IMR-90 (cell line): Measurements from ENCODE around the gene NFIA.
"Not testable (repeated sequence)": the region's sequence is repeated elsewhere in the genome, so short reads cannot be mapped to it uniquely, and the experiment has no call there.

Experiments used
- BHLHE40 ChIP-seq: fragments of 150-350 bp; IDR thresholded peaks from 2 replicates; pipeline ENCODE4 v1.6.1; 2016; ENCODE audit warnings: mild to moderate bottlenecking, low read depth, low read length
- CHD1 ChIP-seq: IDR thresholded peaks from 2 replicates; pipeline ENCODE4 v1.6.1; 2012; ENCODE audit warnings: low read depth, low read length, improper control_type of control experiment
- RCOR1 ChIP-seq: IDR thresholded peaks from 2 replicates; pipeline ENCODE4 v1.6.1; 2012; ENCODE audit warnings: mild to moderate bottlenecking, low read length, improper control_type of control experiment; ENCODE audit not compliant: insufficient replicate concordance
- TF ChIP-seq, protein P1 (sequence below): conservative IDR thresholded peaks from 2 replicates; pipeline ENCODE4 v1.5.1; 2012; ENCODE audit warnings: mild to moderate bottlenecking, low read depth, low read length, improper control_type of control experiment

DNA sequence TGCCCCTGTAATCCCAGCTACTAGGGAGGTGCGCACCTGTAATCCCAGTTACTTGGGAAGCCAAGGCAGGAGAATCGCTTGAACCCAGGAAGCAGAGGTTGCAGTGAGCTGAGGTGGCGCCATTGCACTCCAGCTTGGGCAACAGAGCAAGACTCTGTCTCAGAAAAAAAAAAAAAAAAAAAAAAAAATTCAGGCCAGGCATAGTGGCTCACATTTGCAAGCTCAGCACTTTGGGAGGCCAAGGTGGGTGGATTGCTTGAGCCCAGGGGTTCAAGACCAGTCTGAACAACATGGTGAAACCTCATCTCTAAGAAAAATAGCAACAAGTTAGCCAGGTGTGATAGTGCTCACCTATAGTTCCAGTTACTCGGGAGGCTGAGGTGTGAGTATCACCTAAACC is 20.8 kb upstream of the NFIA start:
- TF ChIP-seq, protein P1, sequence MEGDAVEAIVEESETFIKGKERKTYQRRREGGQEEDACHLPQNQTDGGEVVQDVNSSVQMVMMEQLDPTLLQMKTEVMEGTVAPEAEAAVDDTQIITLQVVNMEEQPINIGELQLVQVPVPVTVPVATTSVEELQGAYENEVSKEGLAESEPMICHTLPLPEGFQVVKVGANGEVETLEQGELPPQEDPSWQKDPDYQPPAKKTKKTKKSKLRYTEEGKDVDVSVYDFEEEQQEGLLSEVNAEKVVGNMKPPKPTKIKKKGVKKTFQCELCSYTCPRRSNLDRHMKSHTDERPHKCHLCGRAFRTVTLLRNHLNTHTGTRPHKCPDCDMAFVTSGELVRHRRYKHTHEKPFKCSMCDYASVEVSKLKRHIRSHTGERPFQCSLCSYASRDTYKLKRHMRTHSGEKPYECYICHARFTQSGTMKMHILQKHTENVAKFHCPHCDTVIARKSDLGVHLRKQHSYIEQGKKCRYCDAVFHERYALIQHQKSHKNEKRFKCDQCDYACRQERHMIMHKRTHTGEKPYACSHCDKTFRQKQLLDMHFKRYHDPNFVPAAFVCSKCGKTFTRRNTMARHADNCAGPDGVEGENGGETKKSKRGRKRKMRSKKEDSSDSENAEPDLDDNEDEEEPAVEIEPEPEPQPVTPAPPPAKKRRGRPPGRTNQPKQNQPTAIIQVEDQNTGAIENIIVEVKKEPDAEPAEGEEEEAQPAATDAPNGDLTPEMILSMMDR, result not testable (repeated sequence)
- not testable (repeated sequence) for TF ChIP-seq RCOR1, BHLHE40, CHD1
